Measurements from ENCODE around the gene INTS3.
"Not testable (repeated sequence)": the region's sequence is repeated elsewhere in the genome, so short reads cannot be mapped to it uniquely, and the experiment has no call there.

Gene INTS3

DNA sequence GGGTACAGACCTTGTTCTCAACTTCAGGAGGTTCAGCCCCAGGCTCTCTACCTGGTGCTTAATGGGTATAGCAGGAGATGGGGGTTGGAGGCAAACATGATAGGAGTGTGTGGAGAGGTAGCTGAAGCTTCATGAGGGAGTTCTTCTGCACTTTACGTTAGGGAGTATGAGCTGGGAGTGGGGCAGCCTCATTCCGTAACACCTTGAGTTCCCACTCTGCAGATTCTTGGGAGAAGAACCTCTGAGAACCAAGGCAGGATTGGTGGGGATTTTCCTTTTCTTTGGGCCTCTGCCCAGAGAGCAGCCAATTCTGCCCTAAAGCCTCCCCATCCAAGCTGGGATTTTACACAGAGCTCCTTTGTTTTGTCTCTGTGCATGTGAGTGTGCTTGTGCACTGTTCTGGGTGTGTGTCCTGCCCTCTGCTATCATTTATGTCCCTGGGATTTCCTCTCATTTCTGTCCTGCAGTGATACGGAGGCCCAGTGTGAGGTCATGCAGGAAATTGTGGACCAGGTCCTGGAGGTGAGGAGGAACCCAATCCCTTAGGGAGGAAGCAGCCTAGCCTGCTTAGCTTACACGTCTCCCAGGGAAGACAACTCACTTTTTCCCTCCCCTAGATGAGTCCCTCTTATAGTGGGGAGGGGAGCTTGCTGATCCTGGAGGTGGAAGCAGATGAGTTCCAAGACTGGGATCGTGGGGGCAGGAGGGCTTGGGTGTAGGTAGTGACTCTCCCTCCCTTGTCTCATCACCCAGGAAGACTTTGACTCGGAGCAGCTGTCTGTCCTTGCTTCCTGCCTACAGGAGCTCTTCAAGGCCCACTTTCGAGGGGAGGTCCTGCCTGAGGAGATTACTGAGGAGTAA is 35.7 kb downstream of the INTS3 start:
- no peak for DNase-seq

DNA sequence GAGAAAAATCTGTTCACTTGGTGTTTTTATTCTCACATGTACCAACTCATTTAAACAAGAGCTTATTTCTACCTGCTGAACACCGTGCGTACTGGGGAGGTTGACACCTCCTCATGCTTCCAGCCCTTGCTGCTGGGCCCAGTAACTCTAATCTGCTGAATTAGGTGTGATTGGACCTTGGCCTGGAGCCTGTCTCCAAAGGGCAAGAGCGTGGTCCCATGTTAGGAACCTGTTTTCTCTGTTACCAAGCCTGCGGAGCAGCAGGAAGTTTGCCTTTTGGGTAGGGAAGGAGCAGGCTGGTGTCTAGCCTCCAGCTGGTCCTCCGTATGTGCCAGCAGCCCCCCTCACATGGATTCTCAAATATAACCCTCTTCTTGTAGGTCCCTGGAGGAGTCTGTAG is 36.5 kb downstream of the INTS3 start:
- DNase-seq: no peak

DNA sequence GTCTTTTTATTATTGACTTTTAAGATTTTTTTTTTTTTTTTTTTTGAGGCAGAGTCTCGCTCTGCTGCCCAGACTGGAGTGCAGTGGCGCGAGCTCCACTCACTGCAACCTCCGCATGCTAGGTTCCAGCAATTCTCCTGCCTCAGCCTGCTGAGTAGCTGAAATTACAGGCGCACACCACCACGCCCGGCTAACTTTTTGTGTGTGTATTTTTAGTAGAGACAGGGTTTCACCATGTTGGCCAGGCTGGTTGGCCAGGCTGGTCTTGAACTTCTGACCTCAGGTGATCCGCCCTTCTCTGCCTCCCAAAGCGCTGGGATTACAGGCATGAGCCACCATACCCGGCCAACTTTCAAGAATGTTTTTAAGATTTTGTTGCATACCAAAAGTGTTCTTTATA is 38.8 kb downstream of the INTS3 start:
- not testable (repeated sequence) for DNase-seq

DNA sequence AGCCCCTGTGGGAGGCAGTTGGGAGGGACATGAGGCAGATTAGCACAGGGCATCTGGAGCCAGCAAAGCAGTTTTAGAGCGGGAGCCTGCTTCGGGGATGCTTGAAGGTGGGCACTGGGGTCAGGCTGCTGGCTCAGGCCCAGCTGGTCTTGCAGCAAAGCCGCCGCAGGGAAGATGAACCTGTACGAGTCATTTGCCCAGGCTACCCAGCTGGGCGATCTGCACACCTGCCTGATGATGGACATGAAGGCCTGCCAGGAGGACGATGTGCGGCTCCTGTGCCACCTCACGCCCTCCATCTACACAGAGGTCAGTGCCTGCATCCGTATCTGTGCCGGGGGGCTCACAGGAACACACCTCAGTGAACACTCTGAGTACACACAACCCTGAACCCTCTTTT is 39.7 kb downstream of the INTS3 start:
- DNase-seq: no peak

DNA sequence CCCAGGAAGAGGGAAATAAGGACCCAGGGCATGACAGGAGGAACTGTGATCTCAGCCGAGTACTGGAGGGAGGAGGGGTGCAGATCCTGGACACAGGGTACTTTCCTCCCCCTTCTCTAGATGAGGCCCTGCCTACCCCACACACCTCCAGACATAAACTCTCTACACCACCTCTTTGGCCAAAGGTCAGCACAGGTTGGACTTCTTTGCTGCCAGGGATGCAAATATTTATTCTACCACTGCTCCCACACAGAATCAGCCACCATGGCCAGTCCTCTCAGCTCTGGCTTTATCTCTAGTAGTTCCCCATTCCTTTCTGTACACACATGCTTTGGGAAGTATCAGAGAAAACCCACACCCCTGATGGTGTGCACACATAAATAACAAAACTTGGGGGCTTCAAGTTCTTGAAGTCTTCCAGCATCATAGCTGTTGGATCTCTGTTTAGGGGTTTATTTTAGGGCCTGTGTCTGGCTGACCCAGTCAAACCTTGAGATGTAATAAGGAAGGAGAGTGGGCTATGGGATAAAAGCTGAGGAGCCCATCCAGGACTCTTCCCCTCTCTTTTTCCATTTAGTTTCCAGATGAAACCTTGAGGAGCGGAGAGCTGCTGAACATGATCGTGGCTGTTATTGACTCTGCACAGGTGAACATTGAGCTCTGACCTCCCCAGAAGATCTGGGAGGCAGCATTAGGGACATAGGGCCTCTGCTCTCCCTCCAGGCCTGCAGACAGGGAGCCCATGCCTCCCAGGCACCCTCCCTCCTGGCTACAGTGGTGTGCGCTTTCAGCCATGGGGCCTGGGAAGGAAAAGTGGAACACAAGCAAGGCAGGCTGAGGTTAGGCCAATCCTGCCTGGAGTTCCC is 40.7 kb downstream of the INTS3 start:
- DNase-seq: no peak

DNA sequence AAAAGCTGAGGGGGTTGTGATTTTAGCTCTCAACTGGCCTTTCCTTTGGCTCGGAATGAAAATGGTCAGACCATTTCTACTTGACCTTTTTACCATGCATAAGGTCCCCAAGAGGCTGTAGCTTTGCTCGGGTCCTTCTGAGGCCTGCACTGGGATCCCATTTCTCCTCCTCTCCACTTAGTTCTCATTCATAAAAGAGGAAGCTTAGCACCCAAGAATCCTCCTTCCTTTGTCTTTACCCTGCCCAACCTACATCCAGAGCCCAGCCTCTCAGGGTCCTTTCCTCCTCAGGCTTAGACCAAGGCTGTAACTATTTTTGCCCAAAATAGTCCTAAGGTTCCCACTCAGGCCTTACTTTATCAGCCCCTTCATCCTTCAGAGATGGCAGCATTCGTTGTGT is 41.4 kb downstream of the INTS3 start:
- DNase-seq: no peak

DNA sequence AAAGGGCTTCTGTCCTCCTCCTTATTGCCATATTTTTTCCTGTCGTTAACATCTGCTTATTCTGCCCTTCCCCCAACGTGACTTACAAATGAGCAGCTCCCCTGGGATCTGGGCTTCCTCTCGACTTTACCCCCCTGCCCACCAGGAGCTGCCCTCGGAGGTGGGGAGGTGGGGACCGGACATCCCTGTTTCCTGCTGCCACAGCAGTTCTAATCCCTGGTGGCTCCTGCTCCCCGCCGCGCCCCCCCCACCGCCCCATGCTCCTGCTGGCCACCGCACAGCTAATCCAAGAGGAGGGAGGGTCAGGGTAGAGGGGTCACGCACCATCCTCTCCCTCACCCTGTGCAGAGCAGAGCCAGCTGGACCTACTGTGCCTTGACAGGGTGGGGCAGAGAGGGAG is 42.9 kb downstream of the INTS3 start:
- DNase-seq: no peak

DNA sequence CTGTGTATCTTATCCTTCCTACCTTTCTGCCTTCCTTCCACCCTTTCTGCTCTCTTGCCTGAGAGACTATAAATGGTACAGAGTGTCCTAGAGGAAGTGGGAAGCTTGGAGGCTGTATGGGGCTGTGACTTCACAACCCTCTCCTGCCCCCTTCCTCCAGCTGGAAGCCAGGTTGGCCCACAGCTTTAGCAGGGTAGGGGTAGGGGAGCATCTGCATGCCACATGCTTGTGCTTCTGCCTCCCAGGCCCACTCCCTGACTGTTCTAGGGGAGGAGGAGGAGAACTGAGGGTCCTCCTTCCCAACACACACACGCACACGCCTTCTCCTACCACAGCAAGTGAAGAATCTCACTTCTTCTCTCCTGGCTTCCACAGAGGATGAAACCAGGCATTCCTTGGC is 43.4 kb downstream of the INTS3 start:
- no peak for DNase-seq

DNA sequence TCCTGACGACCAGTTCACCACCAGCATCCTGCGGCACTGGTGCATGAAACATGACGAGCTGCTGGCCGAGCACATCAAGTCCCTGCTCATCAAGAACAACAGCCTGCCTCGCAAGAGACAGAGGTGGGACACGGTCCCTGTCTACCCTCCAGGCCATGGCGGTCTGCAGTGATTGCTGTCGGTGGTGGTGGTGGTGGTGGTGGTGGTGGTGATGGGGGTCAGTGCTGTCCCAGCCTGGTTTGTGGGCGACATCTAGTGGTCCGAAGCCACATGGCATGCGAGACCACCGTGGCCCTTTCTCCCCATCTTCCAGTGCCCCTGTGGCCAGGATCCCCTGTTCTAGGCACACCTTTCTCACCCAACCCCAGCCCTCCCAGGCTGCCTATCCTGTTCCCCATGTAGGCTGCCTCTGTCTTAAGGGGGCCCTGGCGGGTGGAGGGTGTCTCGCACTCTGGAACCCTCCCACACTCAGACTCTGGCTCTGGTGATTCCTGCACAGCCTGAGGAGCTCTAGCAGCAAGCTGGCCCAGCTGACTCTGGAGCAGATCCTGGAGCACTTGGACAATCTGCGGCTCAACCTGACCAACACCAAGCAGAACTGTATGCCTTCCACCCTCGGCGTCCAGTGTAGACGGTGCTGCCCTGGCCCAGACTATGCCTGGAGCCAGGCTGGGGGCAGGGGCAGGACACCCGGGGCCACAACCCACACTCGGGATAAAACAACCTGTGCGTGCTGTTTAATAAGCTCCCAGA is 44.2 kb downstream of the INTS3 start:
- no peak for DNase-seq

DNA sequence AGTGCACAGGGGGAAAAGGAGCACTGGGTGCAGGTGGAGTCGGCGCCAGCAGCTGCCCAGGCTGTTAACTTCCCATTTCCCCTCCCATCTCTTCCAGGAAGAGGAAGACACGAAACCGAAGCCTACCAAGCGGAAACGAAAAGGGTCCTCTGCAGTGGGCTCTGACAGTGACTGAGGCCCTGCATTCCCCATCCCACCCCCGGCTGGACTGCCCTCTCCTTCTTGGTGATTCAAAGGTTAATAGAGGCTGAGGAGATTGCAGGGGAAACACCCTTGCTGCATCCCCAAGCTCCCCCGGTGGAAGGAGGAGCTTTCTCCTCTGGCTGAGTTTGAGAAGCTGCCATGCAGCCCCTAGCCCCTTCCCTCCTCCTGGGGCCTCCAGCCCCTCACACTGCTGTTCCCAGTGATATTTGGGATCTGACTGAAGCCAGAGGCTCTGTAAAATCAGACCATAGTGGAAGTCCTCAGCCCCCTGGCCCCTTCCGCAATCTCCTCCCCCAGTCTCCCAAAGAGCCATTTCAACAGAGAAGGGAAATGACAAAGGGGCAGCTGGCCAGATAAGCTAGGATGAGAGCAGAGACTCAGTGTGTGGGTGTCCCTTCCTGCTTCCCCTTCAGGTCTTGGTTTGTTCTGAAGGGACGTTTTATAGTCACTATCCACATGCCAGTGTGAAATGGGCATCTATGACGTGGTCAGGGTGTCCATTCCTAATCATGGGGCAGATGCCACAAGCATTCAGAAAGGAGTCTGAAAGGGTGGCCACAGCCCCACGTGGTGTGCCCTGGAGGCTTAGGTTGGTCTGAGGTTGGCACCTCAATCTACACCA is 45.5 kb downstream of the INTS3 start:
- DNase-seq: no peak

DNA sequence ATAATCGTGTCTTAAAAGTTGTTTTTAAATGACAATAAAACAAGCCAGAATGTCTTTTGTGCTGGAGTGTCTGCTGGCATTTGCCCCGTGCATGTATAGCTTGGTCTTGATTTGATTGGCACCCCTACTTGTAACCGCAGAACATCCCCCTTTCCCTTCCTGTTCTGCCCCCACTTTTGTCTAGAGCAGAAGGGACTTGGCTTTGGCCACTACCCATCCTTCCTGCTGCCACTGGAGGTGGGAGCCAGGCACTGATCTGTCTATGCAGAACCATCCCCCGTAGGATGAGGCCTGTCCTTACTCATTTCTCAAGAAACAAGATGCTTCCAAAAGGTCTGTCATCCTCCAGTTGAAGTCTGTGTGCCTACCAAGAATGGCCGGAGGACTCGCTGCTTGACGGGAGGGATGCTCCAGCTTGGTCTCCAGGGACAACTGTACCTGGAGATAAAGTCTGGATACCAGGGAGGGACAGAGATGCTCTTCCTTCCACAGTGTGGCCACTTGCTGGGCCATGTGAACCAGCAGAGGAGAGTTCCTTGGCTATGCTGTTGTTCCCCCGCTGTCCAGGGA is 46.3 kb downstream of the INTS3 start:
- DNase-seq: no peak

DNA sequence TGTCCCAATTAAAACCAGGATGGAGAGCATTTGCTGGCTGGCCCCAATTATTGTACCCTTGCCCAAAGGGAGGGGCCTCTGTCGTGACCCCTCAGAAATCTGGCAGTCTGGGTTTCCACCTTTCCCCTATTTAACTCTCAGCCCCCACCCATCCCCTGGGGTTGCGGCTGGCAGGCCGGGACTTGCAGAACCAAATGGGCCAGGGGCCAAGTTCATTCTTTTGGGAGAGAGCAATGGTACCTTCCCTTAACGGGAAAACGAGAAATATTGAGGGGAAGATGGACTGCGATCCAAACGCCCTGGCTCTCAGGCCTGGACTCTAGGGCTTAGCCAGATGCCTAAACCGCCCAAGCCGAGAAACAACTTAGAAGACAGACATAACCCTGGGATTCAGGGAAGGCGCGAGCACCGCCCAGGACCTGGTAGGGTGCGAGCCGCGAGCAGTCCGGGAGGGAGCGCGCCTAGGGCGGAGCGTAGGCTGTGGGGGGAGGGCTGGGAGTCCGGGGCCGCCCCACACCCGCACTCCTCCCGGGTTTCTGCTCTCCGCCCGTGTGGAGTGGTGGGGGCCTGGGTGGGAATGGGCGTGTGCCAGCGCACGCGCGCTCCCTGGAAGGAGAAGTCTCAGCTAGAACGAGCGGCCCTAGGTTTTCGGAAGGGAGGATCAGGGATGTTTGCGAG is 47.1 kb downstream of the INTS3 start, which contains the start of gene SLC27A3:
Gene SLC27A3, plus strand, starts transcription at position 628 of the 678 bp plus-strand sequence. CDS start 91 bp downstream, outside the sequence.
- peak; percentile 66 for DNase-seq

DNA sequence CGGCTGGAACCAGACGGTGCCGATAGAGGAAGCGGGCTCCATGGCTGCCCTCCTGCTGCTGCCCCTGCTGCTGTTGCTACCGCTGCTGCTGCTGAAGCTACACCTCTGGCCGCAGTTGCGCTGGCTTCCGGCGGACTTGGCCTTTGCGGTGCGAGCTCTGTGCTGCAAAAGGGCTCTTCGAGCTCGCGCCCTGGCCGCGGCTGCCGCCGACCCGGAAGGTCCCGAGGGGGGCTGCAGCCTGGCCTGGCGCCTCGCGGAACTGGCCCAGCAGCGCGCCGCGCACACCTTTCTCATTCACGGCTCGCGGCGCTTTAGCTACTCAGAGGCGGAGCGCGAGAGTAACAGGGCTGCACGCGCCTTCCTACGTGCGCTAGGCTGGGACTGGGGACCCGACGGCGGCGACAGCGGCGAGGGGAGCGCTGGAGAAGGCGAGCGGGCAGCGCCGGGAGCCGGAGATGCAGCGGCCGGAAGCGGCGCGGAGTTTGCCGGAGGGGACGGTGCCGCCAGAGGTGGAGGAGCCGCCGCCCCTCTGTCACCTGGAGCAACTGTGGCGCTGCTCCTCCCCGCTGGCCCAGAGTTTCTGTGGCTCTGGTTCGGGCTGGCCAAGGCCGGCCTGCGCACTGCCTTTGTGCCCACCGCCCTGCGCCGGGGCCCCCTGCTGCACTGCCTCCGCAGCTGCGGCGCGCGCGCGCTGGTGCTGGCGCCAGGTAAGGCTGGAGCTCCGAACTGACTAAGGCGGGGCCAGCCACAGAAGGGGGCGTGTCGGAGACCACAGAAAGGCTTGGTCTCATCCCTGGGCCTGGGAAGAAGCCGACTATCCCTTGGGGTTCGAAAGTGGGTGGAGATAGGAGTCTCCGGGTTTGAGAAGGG is 47.8 kb downstream of the INTS3 start:
- peak; percentile 66 for DNase-seq

DNA sequence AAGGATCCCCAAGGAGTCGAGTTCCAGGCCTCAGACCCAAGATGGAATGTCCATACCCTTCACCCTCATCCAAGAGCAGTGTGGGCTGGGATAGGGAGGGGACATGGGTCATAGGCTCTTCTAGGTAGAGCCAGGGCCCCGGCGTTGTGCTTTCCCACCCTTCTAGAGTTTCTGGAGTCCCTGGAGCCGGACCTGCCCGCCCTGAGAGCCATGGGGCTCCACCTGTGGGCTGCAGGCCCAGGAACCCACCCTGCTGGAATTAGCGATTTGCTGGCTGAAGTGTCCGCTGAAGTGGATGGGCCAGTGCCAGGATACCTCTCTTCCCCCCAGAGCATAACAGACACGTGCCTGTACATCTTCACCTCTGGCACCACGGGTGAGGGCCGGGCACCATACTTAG is 48.5 kb downstream of the INTS3 start:
- DNase-seq: no peak

DNA sequence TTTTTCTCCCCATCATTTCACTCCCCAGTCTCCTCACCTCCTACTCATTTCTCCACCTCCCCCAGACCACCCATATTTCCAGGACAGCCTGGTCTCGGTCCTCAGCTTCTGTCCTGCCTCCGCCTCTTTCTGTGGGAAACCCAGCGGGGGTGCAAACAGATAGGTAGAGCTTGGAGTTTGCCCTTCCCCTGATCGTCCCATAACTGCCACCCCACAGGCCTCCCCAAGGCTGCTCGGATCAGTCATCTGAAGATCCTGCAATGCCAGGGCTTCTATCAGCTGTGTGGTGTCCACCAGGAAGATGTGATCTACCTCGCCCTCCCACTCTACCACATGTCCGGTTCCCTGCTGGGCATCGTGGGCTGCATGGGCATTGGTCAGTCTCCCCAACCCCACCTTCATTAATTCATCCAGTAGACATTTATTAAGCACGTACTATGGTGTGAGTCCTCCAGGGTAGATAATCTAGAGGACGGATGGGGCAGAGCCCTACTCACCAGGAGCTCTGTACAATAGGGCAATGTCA is 49.1 kb downstream of the INTS3 start:
- DNase-seq: no peak

DNA sequence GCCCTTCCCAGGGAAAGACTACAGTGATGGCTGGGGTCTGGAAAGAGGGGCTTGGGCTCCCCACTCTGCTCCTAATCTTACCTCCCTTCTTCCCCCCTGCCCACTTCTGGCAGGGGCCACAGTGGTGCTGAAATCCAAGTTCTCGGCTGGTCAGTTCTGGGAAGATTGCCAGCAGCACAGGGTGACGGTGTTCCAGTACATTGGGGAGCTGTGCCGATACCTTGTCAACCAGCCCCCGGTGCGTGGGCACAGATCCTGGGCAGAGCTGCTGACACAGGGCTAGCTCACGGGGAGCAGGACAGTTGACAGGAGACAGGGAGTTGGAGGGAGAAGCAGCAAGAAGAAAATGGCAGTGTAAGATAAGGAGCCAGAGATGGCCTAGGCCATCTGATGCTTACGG is 49.8 kb downstream of the INTS3 start:
- no peak for DNase-seq

DNA sequence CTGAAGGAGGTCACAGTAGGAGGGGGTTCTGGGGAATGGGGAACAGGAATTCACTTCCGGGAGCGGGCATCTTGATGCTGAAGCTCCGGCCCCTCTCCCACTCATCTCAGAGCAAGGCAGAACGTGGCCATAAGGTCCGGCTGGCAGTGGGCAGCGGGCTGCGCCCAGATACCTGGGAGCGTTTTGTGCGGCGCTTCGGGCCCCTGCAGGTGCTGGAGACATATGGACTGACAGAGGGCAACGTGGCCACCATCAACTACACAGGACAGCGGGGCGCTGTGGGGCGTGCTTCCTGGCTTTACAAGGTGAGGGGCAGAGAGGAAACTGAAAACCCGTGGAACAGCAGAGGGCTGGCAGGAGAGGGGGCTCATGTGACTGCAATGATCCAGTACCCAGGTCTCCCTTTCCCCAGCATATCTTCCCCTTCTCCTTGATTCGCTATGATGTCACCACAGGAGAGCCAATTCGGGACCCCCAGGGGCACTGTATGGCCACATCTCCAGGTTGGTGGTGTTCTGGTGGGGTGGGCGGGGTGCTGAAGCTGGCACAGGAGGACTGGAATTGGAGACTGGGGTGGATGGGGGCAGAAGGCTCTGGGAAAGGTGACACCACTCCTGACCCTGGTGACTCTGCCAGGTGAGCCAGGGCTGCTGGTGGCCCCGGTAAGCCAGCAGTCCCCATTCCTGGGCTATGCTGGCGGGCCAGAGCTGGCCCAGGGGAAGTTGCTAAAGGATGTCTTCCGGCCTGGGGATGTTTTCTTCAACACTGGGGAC is 50.4 kb downstream of the INTS3 start:
- DNase-seq: no peak

DNA sequence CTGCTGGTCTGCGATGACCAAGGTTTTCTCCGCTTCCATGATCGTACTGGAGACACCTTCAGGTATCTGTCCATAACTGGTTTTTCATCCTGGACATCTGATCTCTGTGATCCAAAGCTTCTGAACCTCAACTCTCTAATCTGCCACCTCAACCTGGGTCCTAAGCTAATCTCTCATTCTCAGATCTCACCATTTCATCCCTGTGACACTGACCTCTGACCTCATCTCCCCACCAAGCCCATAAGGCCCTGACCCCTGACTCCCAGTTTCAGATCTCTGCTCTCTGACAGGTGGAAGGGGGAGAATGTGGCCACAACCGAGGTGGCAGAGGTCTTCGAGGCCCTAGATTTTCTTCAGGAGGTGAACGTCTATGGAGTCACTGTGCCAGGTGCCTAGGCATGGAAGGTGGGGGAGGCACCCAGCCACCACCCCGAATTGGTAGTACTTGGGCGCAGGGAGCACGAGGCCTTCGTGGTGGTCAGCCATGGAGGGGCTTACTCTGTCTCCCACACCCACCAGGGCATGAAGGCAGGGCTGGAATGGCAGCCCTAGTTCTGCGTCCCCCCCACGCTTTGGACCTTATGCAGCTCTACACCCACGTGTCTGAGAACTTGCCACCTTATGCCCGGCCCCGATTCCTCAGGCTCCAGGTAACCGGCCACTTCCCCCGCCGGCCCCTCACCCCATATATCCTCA is 51.1 kb downstream of the INTS3 start:
- DNase-seq: no peak
